GM21515 (cell line): ENCODE data around the gene FLYWCH2.
"Not testable (repeated sequence)": the region's sequence is repeated elsewhere in the genome, so short reads cannot be mapped to it uniquely, and the experiment has no call there.

Source experiments
- ATAC-seq: cut with Tn5 transposase; IDR thresholded peaks from one replicate; pipeline ENCODE4 v1.9.1; 2021; ENCODE audit not compliant: unreplicated experiment

FLYWCH2 gene

GRCh38 chr16:2881783-2882649, 999 bp upstream of the FLYWCH2 start:
- ATAC-seq, result peak; percentile 13

GRCh38 chr16:2883458-2883908, 468 bp downstream of the FLYWCH2 start:
- ATAC-seq, result no peak

- no peak for ATAC-seq
Measured at GRCh38 chr16:2884041-2884451, 1.0 kb downstream of the FLYWCH2 start.

- no peak for ATAC-seq
Measured at GRCh38 chr16:2894231-2894630, 11.2 kb downstream of the FLYWCH2 start.

GRCh38 chr16:2895813-2896212, 12.8 kb downstream of the FLYWCH2 start:
- no peak for ATAC-seq

- ATAC-seq, result no peak
Measured at GRCh38 chr16:2896480-2897010, 13.5 kb downstream of the FLYWCH2 start.

- no peak for ATAC-seq
Measured at GRCh38 chr16:2897110-2897509, 14.1 kb downstream of the FLYWCH2 start.

- ATAC-seq, result no peak
Measured at GRCh38 chr16:2898831-2899563, 16.0 kb downstream of the FLYWCH2 start.

GRCh38 chr16:2899564-2900072, 16.6 kb downstream of the FLYWCH2 start:
- no peak for ATAC-seq

GRCh38 chr16:2900526-2901075, 17.6 kb downstream of the FLYWCH2 start:
- no peak for ATAC-seq

GRCh38 chr16:2902337-2903130, 19.5 kb downstream of the FLYWCH2 start:
- no peak for ATAC-seq

GRCh38 chr16:2904100-2904921, 21.3 kb downstream of the FLYWCH2 start:
- peak; percentile 46 for ATAC-seq

- ATAC-seq, result no peak
Measured at GRCh38 chr16:2904922-2905240, 21.9 kb downstream of the FLYWCH2 start.

- peak; percentile 63 for ATAC-seq
Measured at GRCh38 chr16:2905241-2905987, 22.4 kb downstream of the FLYWCH2 start.

GRCh38 chr16:2905988-2906387, 23.0 kb downstream of the FLYWCH2 start:
- no peak for ATAC-seq

- ATAC-seq, result not testable (repeated sequence)
Measured at GRCh38 chr16:2907084-2907753, 24.2 kb downstream of the FLYWCH2 start.

GRCh38 chr16:2910441-2910969, 27.5 kb downstream of the FLYWCH2 start:
- no peak for ATAC-seq

GRCh38 chr16:2911638-2912329, 28.8 kb downstream of the FLYWCH2 start, which contains the start of gene FLYWCH1:
TSS of gene FLYWCH1 (plus strand) at chr16:2911931. CDS start at chr16:2929686, 17,755 bp downstream.
- ATAC-seq, result peak; percentile 89
